ENCODE results near the gene FLNB.

DNA sequence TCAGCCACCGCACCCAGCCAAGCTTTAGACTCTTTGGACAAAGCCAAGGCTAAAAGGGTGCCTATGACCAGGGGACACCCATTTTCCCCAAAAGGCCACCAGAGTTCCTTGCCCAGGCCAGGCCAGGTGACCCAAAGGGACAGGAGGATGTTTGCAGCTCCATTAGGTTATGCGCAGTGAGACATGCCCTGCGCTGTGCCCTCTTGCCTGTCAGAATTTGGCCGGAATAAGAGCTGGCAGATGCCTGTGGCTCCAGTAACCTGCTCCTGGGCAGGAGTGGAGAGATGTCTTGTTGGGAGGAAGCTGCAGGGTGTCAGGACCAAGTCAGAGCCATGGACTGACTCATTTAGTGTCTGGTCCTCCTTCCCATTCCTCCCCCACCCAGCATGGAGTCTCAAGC, 182.1 kb downstream of the FLNB start:
- TF ChIP-seq, protein P1, sequence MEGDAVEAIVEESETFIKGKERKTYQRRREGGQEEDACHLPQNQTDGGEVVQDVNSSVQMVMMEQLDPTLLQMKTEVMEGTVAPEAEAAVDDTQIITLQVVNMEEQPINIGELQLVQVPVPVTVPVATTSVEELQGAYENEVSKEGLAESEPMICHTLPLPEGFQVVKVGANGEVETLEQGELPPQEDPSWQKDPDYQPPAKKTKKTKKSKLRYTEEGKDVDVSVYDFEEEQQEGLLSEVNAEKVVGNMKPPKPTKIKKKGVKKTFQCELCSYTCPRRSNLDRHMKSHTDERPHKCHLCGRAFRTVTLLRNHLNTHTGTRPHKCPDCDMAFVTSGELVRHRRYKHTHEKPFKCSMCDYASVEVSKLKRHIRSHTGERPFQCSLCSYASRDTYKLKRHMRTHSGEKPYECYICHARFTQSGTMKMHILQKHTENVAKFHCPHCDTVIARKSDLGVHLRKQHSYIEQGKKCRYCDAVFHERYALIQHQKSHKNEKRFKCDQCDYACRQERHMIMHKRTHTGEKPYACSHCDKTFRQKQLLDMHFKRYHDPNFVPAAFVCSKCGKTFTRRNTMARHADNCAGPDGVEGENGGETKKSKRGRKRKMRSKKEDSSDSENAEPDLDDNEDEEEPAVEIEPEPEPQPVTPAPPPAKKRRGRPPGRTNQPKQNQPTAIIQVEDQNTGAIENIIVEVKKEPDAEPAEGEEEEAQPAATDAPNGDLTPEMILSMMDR (IDR thresholded peaks at IDR 0.05), result no peak
- no peak for TF ChIP-seq MYBL2 (CRISPR knock-in tag; IDR thresholded peaks at IDR 0.05)
- TF ChIP-seq, protein P2, sequence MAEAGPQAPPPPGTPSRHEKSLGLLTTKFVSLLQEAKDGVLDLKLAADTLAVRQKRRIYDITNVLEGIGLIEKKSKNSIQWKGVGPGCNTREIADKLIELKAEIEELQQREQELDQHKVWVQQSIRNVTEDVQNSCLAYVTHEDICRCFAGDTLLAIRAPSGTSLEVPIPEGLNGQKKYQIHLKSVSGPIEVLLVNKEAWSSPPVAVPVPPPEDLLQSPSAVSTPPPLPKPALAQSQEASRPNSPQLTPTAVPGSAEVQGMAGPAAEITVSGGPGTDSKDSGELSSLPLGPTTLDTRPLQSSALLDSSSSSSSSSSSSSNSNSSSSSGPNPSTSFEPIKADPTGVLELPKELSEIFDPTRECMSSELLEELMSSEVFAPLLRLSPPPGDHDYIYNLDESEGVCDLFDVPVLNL (CRISPR knock-in tag; IDR thresholded peaks at IDR 0.05; ENCODE audit: borderline replicate concordance, low read depth), result no peak
- TF ChIP-seq TP53 (CRISPR knock-in tag; IDR thresholded peaks at IDR 0.05), result no peak
- TF ChIP-seq, protein P3, sequence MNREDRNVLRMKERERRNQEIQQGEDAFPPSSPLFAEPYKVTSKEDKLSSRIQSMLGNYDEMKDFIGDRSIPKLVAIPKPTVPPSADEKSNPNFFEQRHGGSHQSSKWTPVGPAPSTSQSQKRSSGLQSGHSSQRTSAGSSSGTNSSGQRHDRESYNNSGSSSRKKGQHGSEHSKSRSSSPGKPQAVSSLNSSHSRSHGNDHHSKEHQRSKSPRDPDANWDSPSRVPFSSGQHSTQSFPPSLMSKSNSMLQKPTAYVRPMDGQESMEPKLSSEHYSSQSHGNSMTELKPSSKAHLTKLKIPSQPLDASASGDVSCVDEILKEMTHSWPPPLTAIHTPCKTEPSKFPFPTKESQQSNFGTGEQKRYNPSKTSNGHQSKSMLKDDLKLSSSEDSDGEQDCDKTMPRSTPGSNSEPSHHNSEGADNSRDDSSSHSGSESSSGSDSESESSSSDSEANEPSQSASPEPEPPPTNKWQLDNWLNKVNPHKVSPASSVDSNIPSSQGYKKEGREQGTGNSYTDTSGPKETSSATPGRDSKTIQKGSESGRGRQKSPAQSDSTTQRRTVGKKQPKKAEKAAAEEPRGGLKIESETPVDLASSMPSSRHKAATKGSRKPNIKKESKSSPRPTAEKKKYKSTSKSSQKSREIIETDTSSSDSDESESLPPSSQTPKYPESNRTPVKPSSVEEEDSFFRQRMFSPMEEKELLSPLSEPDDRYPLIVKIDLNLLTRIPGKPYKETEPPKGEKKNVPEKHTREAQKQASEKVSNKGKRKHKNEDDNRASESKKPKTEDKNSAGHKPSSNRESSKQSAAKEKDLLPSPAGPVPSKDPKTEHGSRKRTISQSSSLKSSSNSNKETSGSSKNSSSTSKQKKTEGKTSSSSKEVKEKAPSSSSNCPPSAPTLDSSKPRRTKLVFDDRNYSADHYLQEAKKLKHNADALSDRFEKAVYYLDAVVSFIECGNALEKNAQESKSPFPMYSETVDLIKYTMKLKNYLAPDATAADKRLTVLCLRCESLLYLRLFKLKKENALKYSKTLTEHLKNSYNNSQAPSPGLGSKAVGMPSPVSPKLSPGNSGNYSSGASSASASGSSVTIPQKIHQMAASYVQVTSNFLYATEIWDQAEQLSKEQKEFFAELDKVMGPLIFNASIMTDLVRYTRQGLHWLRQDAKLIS (CRISPR knock-in tag; IDR thresholded peaks at IDR 0.05; ENCODE audit: borderline replicate concordance), result no peak
- TF ChIP-seq, protein P4, sequence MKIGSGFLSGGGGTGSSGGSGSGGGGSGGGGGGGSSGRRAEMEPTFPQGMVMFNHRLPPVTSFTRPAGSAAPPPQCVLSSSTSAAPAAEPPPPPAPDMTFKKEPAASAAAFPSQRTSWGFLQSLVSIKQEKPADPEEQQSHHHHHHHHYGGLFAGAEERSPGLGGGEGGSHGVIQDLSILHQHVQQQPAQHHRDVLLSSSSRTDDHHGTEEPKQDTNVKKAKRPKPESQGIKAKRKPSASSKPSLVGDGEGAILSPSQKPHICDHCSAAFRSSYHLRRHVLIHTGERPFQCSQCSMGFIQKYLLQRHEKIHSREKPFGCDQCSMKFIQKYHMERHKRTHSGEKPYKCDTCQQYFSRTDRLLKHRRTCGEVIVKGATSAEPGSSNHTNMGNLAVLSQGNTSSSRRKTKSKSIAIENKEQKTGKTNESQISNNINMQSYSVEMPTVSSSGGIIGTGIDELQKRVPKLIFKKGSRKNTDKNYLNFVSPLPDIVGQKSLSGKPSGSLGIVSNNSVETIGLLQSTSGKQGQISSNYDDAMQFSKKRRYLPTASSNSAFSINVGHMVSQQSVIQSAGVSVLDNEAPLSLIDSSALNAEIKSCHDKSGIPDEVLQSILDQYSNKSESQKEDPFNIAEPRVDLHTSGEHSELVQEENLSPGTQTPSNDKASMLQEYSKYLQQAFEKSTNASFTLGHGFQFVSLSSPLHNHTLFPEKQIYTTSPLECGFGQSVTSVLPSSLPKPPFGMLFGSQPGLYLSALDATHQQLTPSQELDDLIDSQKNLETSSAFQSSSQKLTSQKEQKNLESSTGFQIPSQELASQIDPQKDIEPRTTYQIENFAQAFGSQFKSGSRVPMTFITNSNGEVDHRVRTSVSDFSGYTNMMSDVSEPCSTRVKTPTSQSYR (CRISPR knock-in tag; IDR thresholded peaks at IDR 0.05), result no peak
- TF ChIP-seq MXD4 (CRISPR knock-in tag; IDR thresholded peaks at IDR 0.05; ENCODE audit: borderline replicate concordance), result no peak
- TF ChIP-seq ZNF263 (CRISPR knock-in tag; IDR thresholded peaks at IDR 0.05; ENCODE audit: low read depth), result no peak
- TF ChIP-seq, protein P5, sequence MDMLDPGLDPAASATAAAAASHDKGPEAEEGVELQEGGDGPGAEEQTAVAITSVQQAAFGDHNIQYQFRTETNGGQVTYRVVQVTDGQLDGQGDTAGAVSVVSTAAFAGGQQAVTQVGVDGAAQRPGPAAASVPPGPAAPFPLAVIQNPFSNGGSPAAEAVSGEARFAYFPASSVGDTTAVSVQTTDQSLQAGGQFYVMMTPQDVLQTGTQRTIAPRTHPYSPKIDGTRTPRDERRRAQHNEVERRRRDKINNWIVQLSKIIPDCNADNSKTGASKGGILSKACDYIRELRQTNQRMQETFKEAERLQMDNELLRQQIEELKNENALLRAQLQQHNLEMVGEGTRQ (CRISPR knock-in tag; IDR thresholded peaks at IDR 0.05), result no peak
- TF ChIP-seq ESRRA (CRISPR knock-in tag; IDR thresholded peaks at IDR 0.05; ENCODE audit: borderline replicate concordance), result no peak
- TF ChIP-seq, protein P6, sequence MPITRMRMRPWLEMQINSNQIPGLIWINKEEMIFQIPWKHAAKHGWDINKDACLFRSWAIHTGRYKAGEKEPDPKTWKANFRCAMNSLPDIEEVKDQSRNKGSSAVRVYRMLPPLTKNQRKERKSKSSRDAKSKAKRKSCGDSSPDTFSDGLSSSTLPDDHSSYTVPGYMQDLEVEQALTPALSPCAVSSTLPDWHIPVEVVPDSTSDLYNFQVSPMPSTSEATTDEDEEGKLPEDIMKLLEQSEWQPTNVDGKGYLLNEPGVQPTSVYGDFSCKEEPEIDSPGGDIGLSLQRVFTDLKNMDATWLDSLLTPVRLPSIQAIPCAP (CRISPR knock-in tag; IDR thresholded peaks at IDR 0.05), result no peak
- no peak for TF ChIP-seq TEAD4 (CRISPR knock-in tag; IDR thresholded peaks at IDR 0.05)
- TF ChIP-seq, protein P7, sequence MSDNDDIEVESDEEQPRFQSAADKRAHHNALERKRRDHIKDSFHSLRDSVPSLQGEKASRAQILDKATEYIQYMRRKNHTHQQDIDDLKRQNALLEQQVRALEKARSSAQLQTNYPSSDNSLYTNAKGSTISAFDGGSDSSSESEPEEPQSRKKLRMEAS (CRISPR knock-in tag; IDR thresholded peaks at IDR 0.05), result no peak
- TF ChIP-seq, protein P8, sequence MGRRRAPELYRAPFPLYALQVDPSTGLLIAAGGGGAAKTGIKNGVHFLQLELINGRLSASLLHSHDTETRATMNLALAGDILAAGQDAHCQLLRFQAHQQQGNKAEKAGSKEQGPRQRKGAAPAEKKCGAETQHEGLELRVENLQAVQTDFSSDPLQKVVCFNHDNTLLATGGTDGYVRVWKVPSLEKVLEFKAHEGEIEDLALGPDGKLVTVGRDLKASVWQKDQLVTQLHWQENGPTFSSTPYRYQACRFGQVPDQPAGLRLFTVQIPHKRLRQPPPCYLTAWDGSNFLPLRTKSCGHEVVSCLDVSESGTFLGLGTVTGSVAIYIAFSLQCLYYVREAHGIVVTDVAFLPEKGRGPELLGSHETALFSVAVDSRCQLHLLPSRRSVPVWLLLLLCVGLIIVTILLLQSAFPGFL (CRISPR knock-in tag; IDR thresholded peaks at IDR 0.05; ENCODE audit: borderline replicate concordance), result no peak
